ENCODE measurements around the gene EGFL8.

Gene EGFL8

GRCh38 chr6:32168807-32169591, 4.6 kb downstream of the EGFL8 start:
- no peak for DNase-seq

DNA sequence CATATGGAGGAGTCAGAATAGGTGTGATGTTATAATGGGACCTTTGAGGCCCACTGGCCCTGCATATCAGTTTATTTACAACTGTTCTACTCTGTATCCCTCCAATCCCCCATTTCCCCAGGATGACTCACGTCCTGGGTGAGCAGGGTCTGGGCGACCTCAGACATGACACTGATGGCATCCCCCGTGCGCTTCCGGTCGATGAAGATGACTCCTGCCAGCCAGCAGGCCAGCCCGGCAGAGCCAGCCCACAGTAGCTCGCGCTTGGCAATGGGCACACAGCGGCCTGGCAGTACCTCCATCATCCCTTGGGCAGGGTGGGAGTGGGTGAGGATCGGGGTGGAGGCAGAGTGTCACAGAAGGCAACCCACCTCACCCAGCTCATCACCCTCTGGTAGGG, 5.9 kb downstream of the EGFL8 start:
- DNase-seq, result no peak

GRCh38 chr6:32171234-32171633, 6.8 kb downstream of the EGFL8 start:
- DNase-seq, result no peak

- no peak for DNase-seq
Measured at GRCh38 chr6:32173051-32173727, 8.8 kb downstream of the EGFL8 start.

DNA sequence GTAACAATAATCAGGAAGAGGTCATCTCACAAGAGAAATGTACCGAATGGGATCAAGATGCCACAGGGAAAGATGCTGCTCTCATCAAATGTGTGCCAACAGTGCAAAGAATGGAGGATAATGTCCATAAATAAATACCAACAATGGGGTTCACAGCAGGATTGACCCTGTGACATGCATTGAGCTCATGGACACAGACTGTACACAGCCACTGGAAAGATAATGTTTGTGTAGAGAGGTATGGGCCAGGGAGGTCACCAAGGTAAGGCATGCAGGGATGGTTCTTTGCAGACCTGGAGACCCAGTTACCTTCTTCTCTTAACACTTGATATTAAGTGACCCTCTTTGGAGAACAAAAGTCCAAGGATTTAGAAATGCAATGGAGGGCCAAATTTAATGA, 10.0 kb downstream of the EGFL8 start:
- DNase-seq, result no peak

- DNase-seq, result no peak
Measured at GRCh38 chr6:32175322-32175710, 10.9 kb downstream of the EGFL8 start.

- peak; percentile 95 to 97 for DNase-seq
Measured at GRCh38 chr6:32175711-32176475, 11.5 kb downstream of the EGFL8 start, which contains the start of gene AGPAT1. Gene AGPAT1 (minus strand): TSS chr6:32176084. CDS start chr6:32171496, 4,588 bp downstream.

GRCh38 chr6:32176476-32177182, 12.2 kb downstream of the EGFL8 start:
- DNase-seq, result no peak

DNA sequence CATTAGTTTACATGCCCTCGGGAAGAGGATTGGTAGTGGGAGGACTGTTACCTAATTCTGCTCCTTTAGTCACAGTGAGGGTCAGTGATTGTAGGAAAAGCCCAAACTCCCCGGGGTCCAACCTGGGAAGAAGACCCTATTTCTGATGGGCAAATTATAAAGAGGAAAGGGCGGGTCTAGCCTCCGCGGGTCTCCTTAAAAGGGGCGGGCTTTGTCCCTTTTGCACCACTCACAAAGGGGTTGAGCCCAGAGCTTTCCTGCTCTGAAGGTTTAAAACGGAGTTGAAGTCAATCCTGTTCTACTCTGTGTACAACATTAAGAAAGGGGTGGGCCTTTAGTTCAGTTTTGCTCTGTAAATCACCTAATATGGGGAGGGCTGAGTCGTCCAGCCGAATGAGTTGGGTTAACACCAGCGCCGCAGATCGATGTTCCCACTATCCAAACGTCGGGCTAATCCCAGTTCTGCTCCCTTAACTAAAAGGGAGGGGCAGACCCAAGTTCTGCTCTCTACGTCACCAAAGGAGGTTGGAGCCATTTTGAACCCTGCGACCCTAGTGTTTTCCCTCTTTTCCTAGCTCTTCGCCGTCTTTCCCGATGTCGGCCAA, 12.9 kb downstream of the EGFL8 start:
- DNase-seq, result peak in 1 of 2 donors; percentile 70

DNA sequence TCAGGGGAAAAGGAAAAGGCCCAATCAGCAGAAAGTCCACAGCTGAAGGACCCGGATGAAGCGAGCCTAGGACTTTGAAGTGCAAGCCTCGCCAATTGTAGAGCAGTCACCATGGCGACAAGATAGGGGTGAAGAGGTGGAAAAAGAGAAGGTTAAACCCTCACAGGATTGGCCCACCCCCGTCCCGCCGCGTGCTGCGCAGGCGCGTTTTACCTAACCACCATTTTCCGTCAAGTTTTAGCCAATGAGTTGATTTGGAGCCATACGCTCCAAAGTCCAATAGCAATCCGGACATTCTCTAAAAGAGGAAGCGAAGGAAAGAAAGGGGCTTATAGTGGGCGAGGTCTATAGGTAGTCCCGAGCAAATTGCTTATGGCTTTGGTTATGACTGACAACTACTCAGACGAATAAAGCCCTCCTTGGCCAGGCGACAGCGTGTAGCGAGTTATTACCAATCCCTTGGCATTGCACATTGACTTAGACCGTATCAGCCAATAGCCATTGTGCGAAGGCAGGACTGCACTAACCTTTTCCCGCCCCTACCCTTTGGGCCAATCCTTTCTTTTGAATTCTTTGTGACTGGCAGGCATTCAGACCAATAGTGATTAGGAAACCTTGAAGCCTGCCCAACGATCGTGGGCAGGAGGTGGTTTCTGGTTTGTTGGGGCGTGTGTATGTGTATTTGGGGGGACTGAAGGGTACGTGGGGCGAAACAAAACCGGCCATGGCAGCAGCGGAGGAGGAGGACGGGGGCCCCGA, 13.6 kb downstream of the EGFL8 start, which contains the start of gene RNF5:
TSS of gene RNF5 (plus strand) at position 618 of the 759 bp plus-strand sequence. CDS start at position 725, 107 bp downstream.
- DNase-seq, result peak; percentile 98 to 99

DNA sequence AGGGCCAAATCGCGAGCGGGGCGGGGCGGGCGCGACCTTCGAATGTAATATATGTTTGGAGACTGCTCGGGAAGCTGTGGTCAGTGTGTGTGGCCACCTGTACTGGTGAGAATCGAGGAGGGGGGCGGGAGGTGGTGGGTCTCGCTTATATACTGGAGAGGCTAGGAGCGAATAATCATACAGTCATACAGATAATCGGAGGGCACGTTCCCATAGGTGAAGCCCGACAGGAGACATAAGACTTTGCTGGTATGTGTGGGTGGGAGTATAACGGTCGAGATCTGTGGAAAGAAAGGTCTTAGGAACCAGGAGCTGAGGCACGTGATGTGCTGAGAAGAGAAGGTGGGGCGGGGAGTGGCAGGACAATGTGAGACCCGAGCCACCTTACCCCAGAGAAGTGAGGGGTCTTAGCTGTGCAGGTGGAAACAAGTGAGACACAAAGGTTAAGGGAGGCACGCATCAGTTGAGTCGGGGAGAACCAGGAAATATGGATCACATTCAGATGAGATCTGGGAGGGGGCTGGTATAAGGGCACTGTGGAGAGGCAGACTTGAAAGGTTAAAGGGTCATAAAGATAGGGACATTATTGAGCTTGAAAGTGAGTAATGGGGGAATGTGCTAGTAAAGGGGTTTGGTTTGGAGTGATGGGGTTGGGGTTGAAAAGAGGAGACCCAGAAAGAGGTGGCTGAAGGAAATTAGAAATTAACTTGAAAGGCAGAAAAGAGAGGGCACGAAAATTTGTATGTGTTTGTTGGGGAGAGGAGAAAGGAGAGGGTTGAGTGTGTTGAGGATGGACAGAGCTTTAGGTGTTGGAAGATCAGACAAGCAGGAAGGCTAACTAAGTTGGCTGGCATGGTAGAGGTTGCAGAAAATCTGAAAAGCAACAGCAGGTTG, 14.4 kb downstream of the EGFL8 start:
- no peak for DNase-seq

DNA sequence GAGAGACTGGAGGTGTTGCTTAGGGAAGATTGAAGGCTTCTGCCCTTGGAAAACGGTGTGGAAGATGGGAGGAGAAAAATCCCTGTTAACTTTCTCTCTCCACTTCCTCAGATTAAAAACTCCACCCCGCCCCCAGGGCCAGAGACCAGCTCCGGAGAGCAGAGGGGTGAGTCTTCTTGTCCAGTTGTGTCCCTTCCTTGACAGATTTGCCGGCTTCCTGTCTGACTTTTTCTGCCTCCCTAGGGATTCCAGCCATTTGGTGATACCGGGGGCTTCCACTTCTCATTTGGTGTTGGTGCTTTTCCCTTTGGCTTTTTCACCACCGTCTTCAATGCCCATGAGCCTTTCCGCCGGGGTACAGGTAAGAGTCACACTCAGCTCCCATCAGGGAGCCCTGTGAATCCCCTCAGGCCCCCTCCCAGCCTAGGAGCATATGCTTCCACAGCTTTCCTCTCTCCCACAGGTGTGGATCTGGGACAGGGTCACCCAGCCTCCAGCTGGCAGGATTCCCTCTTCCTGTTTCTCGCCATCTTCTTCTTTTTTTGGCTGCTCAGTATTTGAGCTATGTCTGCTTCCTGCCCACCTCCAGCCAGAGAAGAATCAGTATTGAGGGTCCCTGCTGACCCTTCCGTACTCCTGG, 15.5 kb downstream of the EGFL8 start:
- no peak for DNase-seq

- no peak for DNase-seq
Measured at GRCh38 chr6:32181148-32181702, 16.8 kb downstream of the EGFL8 start.

GRCh38 chr6:32181915-32182529, 17.6 kb downstream of the EGFL8 start:
- no peak for DNase-seq

DNA sequence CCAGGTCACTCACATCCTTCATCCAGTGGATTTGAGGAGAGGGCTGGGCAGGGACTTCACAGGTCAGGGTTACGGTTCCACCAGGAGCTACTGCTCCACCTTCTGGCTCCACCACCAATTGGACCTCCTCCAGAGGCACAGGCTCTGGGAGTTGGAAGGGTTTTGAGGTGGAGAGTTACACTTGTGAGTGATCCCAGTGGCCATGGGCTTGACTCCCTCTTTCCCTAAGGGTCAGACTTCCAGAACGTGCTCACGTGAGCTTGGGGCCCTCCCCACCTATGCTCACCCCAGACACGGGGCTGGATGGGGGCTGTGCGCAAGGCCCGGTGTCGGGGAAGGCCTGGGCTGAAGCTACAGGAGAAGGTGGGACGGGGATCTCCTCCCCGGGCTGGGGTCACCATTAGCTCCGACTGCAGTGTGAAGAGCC, 18.2 kb downstream of the EGFL8 start:
- no peak for DNase-seq

GRCh38 chr6:32183030-32183429, 18.6 kb downstream of the EGFL8 start:
- no peak for DNase-seq

DNA sequence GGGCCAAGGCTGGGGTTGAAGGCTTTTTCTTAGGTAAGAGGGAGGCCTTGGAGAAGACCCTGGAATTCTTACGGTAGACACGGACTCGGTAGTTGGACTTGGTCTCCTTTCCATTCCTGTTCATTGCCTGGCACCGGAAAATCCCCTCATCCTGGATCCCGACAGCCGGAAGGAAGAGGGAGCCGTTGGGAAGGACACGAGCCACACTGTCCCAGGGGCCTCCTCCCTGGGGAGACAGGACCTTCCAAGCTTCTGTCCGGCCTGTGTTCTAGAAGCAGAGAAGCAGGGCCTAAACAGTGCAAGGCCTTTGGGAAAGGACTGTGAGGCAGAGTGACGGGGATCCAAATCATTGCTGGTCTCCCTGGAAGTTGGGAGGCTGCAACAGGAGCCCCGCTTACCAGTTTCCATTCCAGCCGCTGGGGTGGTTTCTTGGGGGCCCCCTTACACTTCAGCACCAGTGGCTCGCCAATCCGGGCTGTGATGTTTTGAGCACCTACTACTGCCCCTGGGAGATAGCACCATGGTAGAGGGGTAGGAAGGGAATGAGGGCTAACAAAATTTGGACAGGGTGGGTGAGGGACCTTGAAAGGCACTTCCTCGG, 19.2 kb downstream of the EGFL8 start:
- DNase-seq, result no peak

DNA sequence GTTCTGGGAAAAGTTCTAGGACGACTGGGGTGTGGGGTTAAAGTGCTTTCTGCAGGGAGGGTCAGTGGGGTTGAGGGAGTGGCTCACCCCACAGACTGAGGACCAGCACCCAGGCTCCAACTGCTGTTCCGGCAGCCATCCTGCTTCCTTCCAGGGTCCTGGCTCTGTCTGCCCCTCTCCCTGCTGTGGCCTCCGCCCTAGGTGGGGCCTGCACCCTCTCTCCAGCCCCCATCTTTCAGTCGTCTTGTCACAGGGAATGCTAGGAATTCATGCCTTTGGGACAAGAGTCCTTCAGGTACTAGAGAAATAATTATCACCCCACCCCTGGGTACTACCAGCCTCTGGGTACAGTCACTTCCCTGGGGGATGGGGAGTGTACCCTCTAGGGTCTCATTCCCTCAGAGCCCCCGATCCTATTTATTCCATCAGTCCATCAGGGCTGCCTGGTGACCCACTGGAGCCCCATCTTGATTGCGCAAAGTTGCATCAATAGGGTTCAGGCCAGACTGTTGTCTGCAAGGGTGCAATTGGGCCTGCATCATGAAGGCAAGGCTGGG, 19.8 kb downstream of the EGFL8 start, which contains the start of gene AGER:
TSS of gene AGER (minus strand) at position 170 of the 557 bp plus-strand sequence. CDS start at position 139, 31 bp downstream.
- DNase-seq, result no peak

Data from CD4-positive, alpha-beta T cell treated with Interferon alpha-2 for 1 hour (primary cell).